ENCODE data around the gene CTIF. TPM values are rescaled to one million over a fixed set of nuclear protein-coding genes. Genes with fewer than 3 reads are reported as not detected.
"Not testable (repeated sequence)": the region's sequence is repeated elsewhere in the genome, so short reads cannot be mapped to it uniquely, and the experiment has no call there.

CTIF gene
- total and polyA plus RNA-seq, 4 experiments from 2014 or later, result 5.2 to 6.5 TPM; not detected in 2

GRCh38 chr18:48811977-48812451, 273.2 kb downstream of the CTIF start:
- H3K27me3 Mint-ChIP-seq; H3K4me3 ChIP-seq (ENCODE audit: low read length in 2 of 2); DNase-seq; H3K36me3 Mint-ChIP-seq; H3K27me3 ChIP-seq (ENCODE audit: insufficient read depth, low read length); H3K9me3 ChIP-seq (ENCODE audit: control insufficient read depth in 1 of 2, low read length in 2 of 2); H3K9me3 Mint-ChIP-seq; H3K36me3 ChIP-seq (ENCODE audit: insufficient read depth, low read length); intact Hi-C loops (cut with micrococcal nuclease): not testable (repeated sequence)
- Mint-ChIP-seq H3K4me1 (peaks cover 41 to 65% (median 51%) of the 10 kb centered on the region in 4 donors), H3K27ac (peak overlapping the region in 5 of 7 donors; percentile 57 to 99 (median 76)), H3K4me3 (peak overlapping the region in 2 of 8 donors; percentile 52 to 86)
- Histone ChIP-seq H3K4me1 (ENCODE audit: insufficient read depth, low read length) (peaks cover 54% of the 10 kb centered on the region), H3K27ac (ENCODE audit: low read depth, low read length) (peak overlapping the region; percentile 82)
- POLR2A ChIA-PET (ENCODE audit: partially characterized antibody), result interaction anchor here (5.8 kb wide), 1 partner anchor 21 kb away, joined by 101 read pairs; no protein-coding TSS in a partner anchor
- CTCF ChIA-PET (ENCODE audit: partially characterized antibody), result interaction anchor here (3.2 kb wide), 1 partner anchor 35 kb away, joined by 18 read pairs; no protein-coding TSS in a partner anchor

DNA sequence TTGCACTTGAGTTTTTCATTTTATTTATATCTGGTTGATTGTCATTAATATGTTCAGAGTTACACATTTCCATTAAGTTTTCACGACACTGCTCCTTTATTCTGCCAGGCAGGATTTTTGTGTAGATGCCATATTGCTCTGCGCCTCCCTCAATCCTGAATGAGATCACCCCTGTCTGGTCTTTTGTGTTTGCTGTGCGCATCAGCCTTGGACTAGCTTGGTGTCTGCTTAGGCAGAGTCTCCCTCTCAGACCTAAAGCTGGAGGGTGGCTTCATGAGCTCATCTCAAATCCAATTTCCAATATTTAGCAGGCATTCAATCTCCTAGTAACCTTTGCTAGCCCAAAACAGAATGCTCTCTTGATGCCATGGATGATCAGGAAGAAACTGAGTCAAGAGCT, 274.5 kb downstream of the CTIF start:
- ChIA-PET POLR2A (ENCODE audit: partially characterized antibody) (interaction anchor here (0.6 to 5.8 kb wide), 18 partner anchors 8 to 647 kb away, joined by 3 to 101 read pairs (median 8); partner anchors contain the start of gene SMAD7), CTCF (ENCODE audit: partially characterized antibody) (interaction anchor here (1.0 to 3.5 kb wide), 7 partner anchors 19 to 139 kb away, joined by 3 to 18 read pairs (median 5); no protein-coding TSS in a partner anchor)
- Mint-ChIP-seq H3K9me3 (peaks cover 0 to 2% (median 0%) of the 10 kb centered on the region in 8 donors), H3K4me3 (peak overlapping the region in 5 of 8 donors; percentile 43 to 86 (median 69)), H3K36me3 (peaks cover 0 to 1% of the 10 kb centered on the region in 2 donors), H3K4me1 (peaks cover 38 to 65% (median 49%) of the 10 kb centered on the region in 4 donors), H3K27ac (peak overlapping the region; percentile 91 to 99 (median 97)), H3K27me3 (no peaks in the 10 kb centered on the region)
- Histone ChIP-seq H3K4me1 (ENCODE audit: insufficient read depth, low read length) (peaks cover 47% of the 10 kb centered on the region), H3K27ac (ENCODE audit: low read depth, low read length) (peak overlapping the region; percentile 82), H3K36me3 (ENCODE audit: insufficient read depth, low read length) (no peaks in the 10 kb centered on the region), H3K9me3 (ENCODE audit: control insufficient read depth in 1 of 2, low read length in 2 of 2) (no peaks in the 10 kb centered on the region), H3K4me3 (ENCODE audit: low read length in 2 of 2) (peak overlapping the region in 1 of 2 donors; percentile 20), H3K27me3 (ENCODE audit: insufficient read depth, low read length) (no peaks in the 10 kb centered on the region)
- intact Hi-C loops (cut with micrococcal nuclease), result no loop called here
- no peak for DNase-seq

- DNase-seq, result peak; percentile 71 to 86 (median 80)
- Histone ChIP-seq H3K27ac (ENCODE audit: low read depth, low read length) (peak overlapping the region; percentile 82), H3K4me1 (ENCODE audit: insufficient read depth, low read length) (peaks cover 47% of the 10 kb centered on the region), H3K4me3 (ENCODE audit: low read length in 2 of 2) (no peak overlapping the region), H3K9me3 (ENCODE audit: control insufficient read depth in 1 of 2, low read length in 2 of 2) (no peaks in the 10 kb centered on the region), H3K36me3 (ENCODE audit: insufficient read depth, low read length) (no peaks in the 10 kb centered on the region), H3K27me3 (ENCODE audit: insufficient read depth, low read length) (no peaks in the 10 kb centered on the region)
- Mint-ChIP-seq H3K27ac (peak overlapping the region; percentile 91 to 99 (median 97)), H3K4me3 (peak overlapping the region; percentile 22 to 86 (median 59)), H3K36me3 (peaks cover 0 to 1% of the 10 kb centered on the region in 2 donors), H3K9me3 (peaks cover 0 to 2% (median 0%) of the 10 kb centered on the region in 8 donors), H3K4me1 (peaks cover 41 to 66% (median 54%) of the 10 kb centered on the region in 4 donors), H3K27me3 (no peaks in the 10 kb centered on the region)
- ChIA-PET CTCF (ENCODE audit: partially characterized antibody) (interaction anchor here (0.7 to 3.5 kb wide), 9 partner anchors 12 to 138 kb away, joined by 3 to 18 read pairs (median 4); no protein-coding TSS in a partner anchor), POLR2A (ENCODE audit: partially characterized antibody) (interaction anchor here (0.6 to 5.8 kb wide), 19 partner anchors 9 to 646 kb away, joined by 3 to 101 read pairs (median 8); partner anchors contain the start of gene SMAD7)
- intact Hi-C loops (cut with micrococcal nuclease), result loop anchor here (1.0 kb wide), 1 partner anchor 20 kb away; no protein-coding TSS in a partner anchor
These were observed 275.1 kb downstream of the CTIF start for GRCh38 chr18:48813833-48814489.

GRCh38 chr18:48814490-48815178, 275.8 kb downstream of the CTIF start:
- peaks cover 0 to 2% (median 0%) of the 10 kb centered on the region in 8 donors for H3K9me3 Mint-ChIP-seq
- peak overlapping the region in 7 of 8 donors; percentile 43 to 86 (median 69) for H3K4me3 Mint-ChIP-seq
- DNase-seq, result peak in 4 of 5 donors; percentile 45 to 73 (median 49)
- H3K36me3 Mint-ChIP-seq, result peaks cover 0 to 1% of the 10 kb centered on the region in 2 donors
- Histone ChIP-seq H3K4me3 (ENCODE audit: low read length in 2 of 2) (no peak overlapping the region), H3K9me3 (ENCODE audit: control insufficient read depth in 1 of 2, low read length in 2 of 2) (no peaks in the 10 kb centered on the region), H3K27me3 (ENCODE audit: insufficient read depth, low read length) (no peaks in the 10 kb centered on the region), H3K27ac (ENCODE audit: low read depth, low read length) (peak overlapping the region; percentile 82), H3K4me1 (ENCODE audit: insufficient read depth, low read length) (peaks cover 47% of the 10 kb centered on the region), H3K36me3 (ENCODE audit: insufficient read depth, low read length) (no peaks in the 10 kb centered on the region)
- intact Hi-C loops (cut with micrococcal nuclease), result loop anchor here (1.0 kb wide), 1 partner anchor 20 kb away; no protein-coding TSS in a partner anchor
- ChIA-PET POLR2A (ENCODE audit: partially characterized antibody) (interaction anchor here (0.9 to 5.8 kb wide), 16 partner anchors 10 to 141 kb away, joined by 3 to 101 read pairs (median 8); partner anchors contain the start of gene SMAD7), CTCF (ENCODE audit: partially characterized antibody) (interaction anchor here (0.7 to 3.5 kb wide), 8 partner anchors 12 to 133 kb away, joined by 3 to 18 read pairs (median 6); no protein-coding TSS in a partner anchor)
- H3K27me3 Mint-ChIP-seq, result no peaks in the 10 kb centered on the region
- H3K27ac Mint-ChIP-seq, result peak overlapping the region; percentile 91 to 99 (median 97)
- H3K4me1 Mint-ChIP-seq, result peaks cover 41 to 67% (median 52%) of the 10 kb centered on the region in 4 donors

DNA sequence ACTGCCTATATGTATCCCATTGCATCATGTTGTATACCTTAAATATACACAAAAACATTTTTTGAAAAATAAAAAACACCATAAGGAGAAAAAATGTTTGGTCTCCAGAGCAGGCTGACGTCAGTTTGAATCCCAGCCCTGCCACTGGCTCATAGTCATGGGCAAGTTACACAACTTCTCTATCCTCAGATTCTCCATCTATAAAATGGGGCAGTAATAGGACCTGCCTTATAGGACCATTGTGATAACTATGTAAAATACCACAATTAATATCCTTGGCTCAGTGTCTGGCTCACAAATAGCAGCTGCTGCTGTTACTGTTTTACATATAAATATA, 276.3 kb downstream of the CTIF start:
- no peaks in the 10 kb centered on the region for H3K36me3 ChIP-seq (ENCODE audit: insufficient read depth, low read length)
- POLR2A ChIA-PET (ENCODE audit: partially characterized antibody), result interaction anchor here (0.9 to 5.8 kb wide), 10 partner anchors 10 to 137 kb away, joined by 3 to 101 read pairs (median 14); partner anchors contain the start of gene SMAD7
- Mint-ChIP-seq H3K27ac (peak overlapping the region; percentile 91 to 99 (median 97)), H3K9me3 (peaks cover 0 to 2% (median 0%) of the 10 kb centered on the region in 8 donors), H3K4me1 (peaks cover 43 to 70% (median 53%) of the 10 kb centered on the region in 4 donors), H3K27me3 (no peaks in the 10 kb centered on the region), H3K4me3 (peak overlapping the region in 3 of 8 donors; percentile 10 to 86 (median 43)), H3K36me3 (peaks cover 0 to 1% of the 10 kb centered on the region in 2 donors)
- no peaks in the 10 kb centered on the region for H3K27me3 ChIP-seq (ENCODE audit: insufficient read depth, low read length)
- intact Hi-C loops (cut with micrococcal nuclease), result no loop called here
- DNase-seq, result no peak
- peaks cover 47% of the 10 kb centered on the region for H3K4me1 ChIP-seq (ENCODE audit: insufficient read depth, low read length)
- H3K9me3 ChIP-seq (ENCODE audit: control insufficient read depth in 1 of 2, low read length in 2 of 2), result no peaks in the 10 kb centered on the region
- CTCF ChIA-PET (ENCODE audit: partially characterized antibody), result interaction anchor here (1.1 to 3.5 kb wide), 4 partner anchors 13 to 97 kb away, joined by 3 to 12 read pairs (median 6); no protein-coding TSS in a partner anchor
- H3K4me3 ChIP-seq (ENCODE audit: low read length in 2 of 2), result no peak overlapping the region
- H3K27ac ChIP-seq (ENCODE audit: low read depth, low read length), result peak overlapping the region; percentile 82

GRCh38 chr18:48815581-48816324, 276.9 kb downstream of the CTIF start:
- ChIA-PET CTCF (ENCODE audit: partially characterized antibody) (interaction anchor here (0.7 to 3.5 kb wide), 4 partner anchors 9 to 97 kb away, joined by 3 to 12 read pairs (median 6); no protein-coding TSS in a partner anchor), POLR2A (ENCODE audit: partially characterized antibody) (interaction anchor here (0.9 to 5.8 kb wide), 8 partner anchors 11 to 131 kb away, joined by 3 to 101 read pairs (median 10); no protein-coding TSS in a partner anchor)
- H3K4me3 ChIP-seq (ENCODE audit: low read length in 2 of 2), result no peak overlapping the region
- no peaks in the 10 kb centered on the region for H3K9me3 ChIP-seq (ENCODE audit: control insufficient read depth in 1 of 2, low read length in 2 of 2)
- H3K27ac Mint-ChIP-seq, result peak overlapping the region; percentile 91 to 99 (median 97)
- intact Hi-C loops (cut with micrococcal nuclease), result no loop called here
- peaks cover 51% of the 10 kb centered on the region for H3K4me1 ChIP-seq (ENCODE audit: insufficient read depth, low read length)
- peaks cover 0 to 3% (median 0%) of the 10 kb centered on the region in 8 donors for H3K9me3 Mint-ChIP-seq
- peaks cover 44 to 75% (median 53%) of the 10 kb centered on the region in 4 donors for H3K4me1 Mint-ChIP-seq
- H3K36me3 Mint-ChIP-seq, result peaks cover 0 to 1% of the 10 kb centered on the region in 2 donors
- peak overlapping the region in 1 of 8 donors; percentile 1 for H3K4me3 Mint-ChIP-seq
- no peaks in the 10 kb centered on the region for H3K27me3 ChIP-seq (ENCODE audit: insufficient read depth, low read length)
- peak overlapping the region; percentile 82 for H3K27ac ChIP-seq (ENCODE audit: low read depth, low read length)
- no peak for DNase-seq
- no peaks in the 10 kb centered on the region for H3K36me3 ChIP-seq (ENCODE audit: insufficient read depth, low read length)
- H3K27me3 Mint-ChIP-seq, result no peaks in the 10 kb centered on the region

Data from CD4-positive, alpha-beta memory T cell (primary cell).